ENCODE measurements around the gene C1orf74. TPM values are rescaled to one million over a fixed set of nuclear protein-coding genes. Genes with fewer than 3 reads are reported as not detected.

C1orf74 gene
- total RNA-seq, 2 donors from 2014 or later, result 5.0 to 6.8 TPM

DNA sequence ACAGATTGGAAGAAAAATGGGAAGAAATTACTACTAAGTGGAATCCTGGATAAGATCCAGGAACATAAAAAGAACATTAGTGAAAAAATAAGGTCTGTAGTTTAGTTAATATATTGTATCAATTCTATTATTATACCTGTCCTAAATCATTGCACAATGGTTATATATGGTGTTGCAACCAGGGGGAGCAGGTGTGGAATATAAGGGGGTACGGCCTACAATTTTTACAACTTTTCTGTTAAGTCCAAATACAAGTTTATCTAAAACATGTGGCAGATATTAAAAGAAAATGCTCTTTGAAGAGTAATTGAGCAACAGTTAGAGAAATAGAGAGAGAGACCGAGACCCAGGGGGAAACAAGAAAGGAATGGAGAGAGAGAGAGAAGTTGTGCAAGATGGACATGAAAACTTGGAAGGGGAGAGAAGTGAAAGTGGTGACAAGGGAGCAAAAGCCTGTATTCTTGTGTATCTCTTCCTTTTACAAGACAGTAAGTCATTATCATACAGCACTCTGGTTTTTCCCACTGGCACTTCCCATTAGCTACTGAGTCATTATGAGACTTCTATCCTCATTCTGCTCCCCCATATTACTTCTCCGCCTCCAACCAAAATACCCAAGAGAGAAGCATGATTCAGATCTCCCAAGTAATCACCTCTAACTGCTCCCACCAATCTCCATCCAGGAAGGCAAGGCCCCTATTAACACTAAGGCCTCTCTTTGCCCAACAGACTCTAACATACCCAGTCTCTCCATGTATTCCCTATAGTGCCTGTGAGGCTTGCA is 50.8 kb downstream of the C1orf74 start:
- intact Hi-C loops (cut with DNase I), result no loop called here
- TF ChIP-seq POLR2A (IDR thresholded peaks at IDR 0.05) (no peak), POLR2AphosphoS5 (IDR thresholded peaks at IDR 0.05) (no peak)
- TF ChIP-seq, protein P1, sequence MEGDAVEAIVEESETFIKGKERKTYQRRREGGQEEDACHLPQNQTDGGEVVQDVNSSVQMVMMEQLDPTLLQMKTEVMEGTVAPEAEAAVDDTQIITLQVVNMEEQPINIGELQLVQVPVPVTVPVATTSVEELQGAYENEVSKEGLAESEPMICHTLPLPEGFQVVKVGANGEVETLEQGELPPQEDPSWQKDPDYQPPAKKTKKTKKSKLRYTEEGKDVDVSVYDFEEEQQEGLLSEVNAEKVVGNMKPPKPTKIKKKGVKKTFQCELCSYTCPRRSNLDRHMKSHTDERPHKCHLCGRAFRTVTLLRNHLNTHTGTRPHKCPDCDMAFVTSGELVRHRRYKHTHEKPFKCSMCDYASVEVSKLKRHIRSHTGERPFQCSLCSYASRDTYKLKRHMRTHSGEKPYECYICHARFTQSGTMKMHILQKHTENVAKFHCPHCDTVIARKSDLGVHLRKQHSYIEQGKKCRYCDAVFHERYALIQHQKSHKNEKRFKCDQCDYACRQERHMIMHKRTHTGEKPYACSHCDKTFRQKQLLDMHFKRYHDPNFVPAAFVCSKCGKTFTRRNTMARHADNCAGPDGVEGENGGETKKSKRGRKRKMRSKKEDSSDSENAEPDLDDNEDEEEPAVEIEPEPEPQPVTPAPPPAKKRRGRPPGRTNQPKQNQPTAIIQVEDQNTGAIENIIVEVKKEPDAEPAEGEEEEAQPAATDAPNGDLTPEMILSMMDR (IDR thresholded peaks at IDR 0.05), result no peak
- DNase-seq (ENCODE audit: low spot score), result no peak
- H3K4me1 ChIP-seq (replicated peaks), result no peaks in the 10 kb centered on the region
- WGBS, result 75% methylated on average over 3 of the region's 3 CpGs
- H3K9me3 ChIP-seq, result no peaks in the 10 kb centered on the region
- no peak overlapping the region for H3K27ac ChIP-seq
- H3K27me3 ChIP-seq (replicated peaks; ENCODE audit: insufficient read depth), result no peaks in the 10 kb centered on the region
- H3K4me3 ChIP-seq, result no peak overlapping the region
- no peaks in the 10 kb centered on the region for H3K36me3 ChIP-seq

DNA sequence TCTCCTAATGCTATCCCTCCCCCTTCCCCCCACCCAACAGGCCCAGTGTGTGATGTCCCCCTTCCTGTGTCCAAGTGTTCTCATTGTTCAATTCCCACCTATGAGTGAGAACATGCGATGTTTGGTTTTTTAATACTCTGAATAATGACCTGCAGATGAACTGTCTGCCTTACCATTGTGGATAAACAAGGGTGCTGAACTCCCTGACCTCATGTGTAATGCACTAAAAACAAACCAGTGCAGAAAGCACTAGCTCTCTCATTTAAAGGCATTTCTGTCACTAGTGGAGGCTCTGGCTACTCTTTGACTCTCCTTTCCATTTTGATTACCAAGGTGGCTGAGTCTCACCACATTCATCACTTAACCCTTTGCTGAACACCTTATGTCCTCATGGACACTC is 51.6 kb downstream of the C1orf74 start:
- DNase-seq (ENCODE audit: low spot score), result no peak
- no peaks in the 10 kb centered on the region for H3K9me3 ChIP-seq
- H3K27ac ChIP-seq, result no peak overlapping the region
- 80% methylated on average over 1 of the region's 1 CpG for WGBS
- no peaks in the 10 kb centered on the region for H3K4me1 ChIP-seq (replicated peaks)
- TF ChIP-seq, protein P1 (IDR thresholded peaks at IDR 0.05), result no peak
- no peak for TF ChIP-seq POLR2A (IDR thresholded peaks at IDR 0.05)
- TF ChIP-seq POLR2AphosphoS5 (IDR thresholded peaks at IDR 0.05), result no peak
- H3K27me3 ChIP-seq (replicated peaks; ENCODE audit: insufficient read depth), result no peaks in the 10 kb centered on the region
- no peak overlapping the region for H3K4me3 ChIP-seq
- intact Hi-C loops (cut with DNase I), result no loop called here
- H3K36me3 ChIP-seq, result no peaks in the 10 kb centered on the region

DNA sequence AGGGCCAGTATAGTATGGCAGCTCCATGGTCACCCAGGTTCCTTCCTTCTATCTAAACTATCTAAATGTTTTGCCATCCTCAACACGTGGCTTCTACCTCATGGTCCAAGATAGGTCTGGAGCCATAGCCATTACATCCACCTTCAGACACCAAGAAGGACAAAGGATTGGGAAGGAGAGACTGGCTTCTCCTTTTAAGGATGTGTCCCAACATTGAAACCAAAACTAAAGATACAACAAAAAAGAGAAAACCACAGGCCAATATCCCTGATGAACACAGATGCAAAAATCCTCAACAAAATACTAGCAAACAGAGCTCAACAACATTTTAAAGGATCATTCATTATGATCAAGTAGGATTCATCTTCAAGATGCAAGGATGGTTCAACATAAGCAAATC is 54.9 kb downstream of the C1orf74 start:
- intact Hi-C loops (cut with DNase I), result no loop called here
- Histone ChIP-seq H3K4me3 (no peak overlapping the region), H3K27me3 (replicated peaks; ENCODE audit: insufficient read depth) (no peaks in the 10 kb centered on the region), H3K27ac (no peak overlapping the region), H3K9me3 (no peaks in the 10 kb centered on the region), H3K36me3 (no peaks in the 10 kb centered on the region), H3K4me1 (replicated peaks) (no peaks in the 10 kb centered on the region)
- no peak for DNase-seq (ENCODE audit: low spot score)
- 67% methylated on average over 1 of the region's 1 CpG for WGBS
- TF ChIP-seq POLR2AphosphoS5 (IDR thresholded peaks at IDR 0.05), result no peak
- TF ChIP-seq, protein P1 (IDR thresholded peaks at IDR 0.05), result no peak
- TF ChIP-seq POLR2A (IDR thresholded peaks at IDR 0.05), result no peak

Other genes with a start within 250 kb of the C1orf74 start
- gene CAMK1G, start 200.8 kb downstream of the C1orf74 start, total RNA-seq, result 1 to 10 TPM in 1 of 2 donors, under 1 TPM in 1; 0.18 to 1.6 TPM
- 10 to 100 TPM; 43.7 to 92.8 TPM for gene LAMB3, start 132.1 kb downstream of the C1orf74 start, total RNA-seq
- 10 to 100 TPM; 13.3 to 46.4 TPM for gene G0S2, start 109.1 kb downstream of the C1orf74 start, total RNA-seq
- 10 to 100 TPM in 1 of 2 donors, 1 to 10 TPM in 1; 9.3 to 29.1 TPM for gene HSD11B1, start 79.7 kb downstream of the C1orf74 start, total RNA-seq
- gene TRAF3IP3, start 28.5 kb downstream of the C1orf74 start, total RNA-seq, result 1 to 10 TPM in 1 of 2 donors, under 1 TPM in 1; 0.73 to 1.6 TPM
- gene IRF6, start 21.6 kb upstream of the C1orf74 start, total RNA-seq, result 100 to 1,000 TPM in 1 of 2 donors, 10 to 100 TPM in 1; 59.8 to 118 TPM
- 1 to 10 TPM; 6.0 to 8.1 TPM for gene UTP25, start 43.4 kb upstream of the C1orf74 start, total RNA-seq
- gene SYT14, start 153.7 kb upstream of the C1orf74 start, total RNA-seq, result 1 to 10 TPM in 1 of 2 donors, under 1 TPM in 1; 0.41 to 6.0 TPM

Data from prostate gland (tissue), 2 donors.